ENCODE measurements around the gene TAF4B. TPM values are rescaled to one million over a fixed set of nuclear protein-coding genes. Genes with fewer than 3 reads are reported as not detected.

TAF4B gene
- total and polyA plus RNA-seq, 12 donors: 0.73 to 1.8 (median 1.5) TPM

DNA sequence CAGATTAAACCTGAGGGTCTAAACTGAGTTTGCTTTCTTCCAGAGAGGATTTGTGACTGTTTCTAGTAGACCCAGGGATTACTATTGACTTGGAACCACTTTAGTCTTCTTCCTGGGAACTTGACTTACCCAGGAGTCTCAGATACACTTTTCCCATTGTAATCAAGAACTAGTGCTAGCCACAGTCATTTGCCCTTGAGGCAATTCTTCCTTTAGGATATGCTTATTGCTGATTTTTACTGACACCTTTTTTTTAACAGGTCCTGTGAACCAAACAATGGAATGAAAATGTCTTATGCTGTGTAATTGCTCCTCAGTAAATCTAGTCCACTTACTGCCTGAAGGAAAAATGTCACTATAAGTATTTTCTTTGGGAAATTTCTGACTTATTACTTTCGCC lies 78.3 kb downstream of the TAF4B start:
- Histone ChIP-seq H3K4me1 (no peaks in the 10 kb centered on the region), H3K4me3 (no peak overlapping the region), H3K9me3 (no peaks in the 10 kb centered on the region), H3K36me3 (no peaks in the 10 kb centered on the region), H3K27me3 (no peaks in the 10 kb centered on the region), H3K27ac (no peak overlapping the region)
- TF ChIP-seq, protein P1, sequence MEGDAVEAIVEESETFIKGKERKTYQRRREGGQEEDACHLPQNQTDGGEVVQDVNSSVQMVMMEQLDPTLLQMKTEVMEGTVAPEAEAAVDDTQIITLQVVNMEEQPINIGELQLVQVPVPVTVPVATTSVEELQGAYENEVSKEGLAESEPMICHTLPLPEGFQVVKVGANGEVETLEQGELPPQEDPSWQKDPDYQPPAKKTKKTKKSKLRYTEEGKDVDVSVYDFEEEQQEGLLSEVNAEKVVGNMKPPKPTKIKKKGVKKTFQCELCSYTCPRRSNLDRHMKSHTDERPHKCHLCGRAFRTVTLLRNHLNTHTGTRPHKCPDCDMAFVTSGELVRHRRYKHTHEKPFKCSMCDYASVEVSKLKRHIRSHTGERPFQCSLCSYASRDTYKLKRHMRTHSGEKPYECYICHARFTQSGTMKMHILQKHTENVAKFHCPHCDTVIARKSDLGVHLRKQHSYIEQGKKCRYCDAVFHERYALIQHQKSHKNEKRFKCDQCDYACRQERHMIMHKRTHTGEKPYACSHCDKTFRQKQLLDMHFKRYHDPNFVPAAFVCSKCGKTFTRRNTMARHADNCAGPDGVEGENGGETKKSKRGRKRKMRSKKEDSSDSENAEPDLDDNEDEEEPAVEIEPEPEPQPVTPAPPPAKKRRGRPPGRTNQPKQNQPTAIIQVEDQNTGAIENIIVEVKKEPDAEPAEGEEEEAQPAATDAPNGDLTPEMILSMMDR (IDR thresholded peaks at IDR 0.05): no peak
- WGBS, 2 donors: 96 to 98% methylated on average over 1 of the region's 1 CpG
- no peak for ATAC-seq
- intact Hi-C loops (cut with DNase I): loop anchor here in 3 of 10 donors (10.0 kb wide), 3 partner anchors 350 to 500 kb away; no protein-coding TSS in a partner anchor
- DNase-seq: no peak

DNA sequence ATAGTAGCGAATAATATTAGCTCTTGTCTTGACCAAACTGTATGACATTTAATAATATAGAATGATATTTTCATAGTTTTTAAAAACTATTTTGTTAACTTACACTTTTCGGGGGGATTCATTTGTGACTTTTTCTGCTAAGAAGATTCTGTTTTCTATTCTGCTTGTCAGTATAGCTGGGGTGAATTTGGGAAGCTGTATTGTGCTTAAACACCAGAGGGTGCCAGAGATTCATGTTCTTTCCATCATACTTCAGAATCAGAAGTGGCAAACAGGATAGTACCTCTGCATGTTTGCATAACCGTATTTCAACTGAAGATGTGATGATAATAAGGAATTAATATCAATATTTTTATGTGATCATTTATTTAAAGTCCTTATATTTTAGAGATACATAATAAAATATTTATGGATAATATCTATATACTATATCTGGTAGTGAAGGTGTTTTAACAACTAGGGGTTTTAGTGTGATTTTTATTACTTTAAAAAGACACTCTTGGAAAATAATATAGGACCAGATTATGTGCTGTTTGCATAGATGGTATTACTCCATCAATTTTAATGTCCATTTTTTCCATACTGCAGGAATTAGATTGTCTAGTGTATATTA lies 81.0 kb downstream of the TAF4B start:
- Histone ChIP-seq H3K9me3 (no peaks in the 10 kb centered on the region), H3K36me3 (no peaks in the 10 kb centered on the region), H3K27me3 (no peaks in the 10 kb centered on the region), H3K4me3 (no peak overlapping the region), H3K27ac (no peak overlapping the region), H3K4me1 (no peaks in the 10 kb centered on the region)
- intact Hi-C loops (cut with DNase I): loop anchor here in 3 of 10 donors (10.0 kb wide), 3 partner anchors 348 to 498 kb away; no protein-coding TSS in a partner anchor
- ATAC-seq: no peak
- TF ChIP-seq, protein P1 (IDR thresholded peaks at IDR 0.05): peak; percentile 25 to 72 (median 60)
- peak in 1 of 2 donors; percentile 8 for DNase-seq
- WGBS, 2 donors: 45% methylated on average over 3 of the region's 3 CpGs

DNA sequence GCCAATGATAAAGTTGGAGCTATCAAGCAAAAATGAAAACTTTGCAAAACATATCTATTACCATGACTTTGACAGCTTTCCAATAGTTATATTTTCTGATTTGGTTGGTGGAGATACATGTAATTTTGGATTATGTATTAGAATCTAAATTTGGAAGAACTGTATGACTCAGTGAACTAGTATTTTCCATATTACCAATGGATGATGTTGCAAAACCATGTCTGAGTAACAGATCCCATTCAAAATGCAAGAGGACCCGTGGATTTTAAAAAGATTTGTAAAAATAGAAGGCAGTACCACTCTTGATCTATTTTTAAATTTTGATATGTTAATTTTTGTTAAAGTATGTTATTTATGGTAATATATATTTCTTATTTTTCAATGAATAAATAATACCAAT lies 83.0 kb downstream of the TAF4B start:
- 73 to 78% methylated on average over 1 of the region's 1 CpG for WGBS, 2 donors
- no peak overlapping the region for H3K4me3 ChIP-seq
- DNase-seq: no peak
- H3K27me3 ChIP-seq: no peaks in the 10 kb centered on the region
- no peak for ATAC-seq
- intact Hi-C loops (cut with DNase I): loop anchor here in 3 of 10 donors (10.0 kb wide), 3 partner anchors 346 to 496 kb away; no protein-coding TSS in a partner anchor
- no peaks in the 10 kb centered on the region for H3K4me1 ChIP-seq
- H3K36me3 ChIP-seq: no peaks in the 10 kb centered on the region
- no peaks in the 10 kb centered on the region for H3K9me3 ChIP-seq
- no peak overlapping the region for H3K27ac ChIP-seq
- TF ChIP-seq, protein P1 (IDR thresholded peaks at IDR 0.05): no peak

DNA sequence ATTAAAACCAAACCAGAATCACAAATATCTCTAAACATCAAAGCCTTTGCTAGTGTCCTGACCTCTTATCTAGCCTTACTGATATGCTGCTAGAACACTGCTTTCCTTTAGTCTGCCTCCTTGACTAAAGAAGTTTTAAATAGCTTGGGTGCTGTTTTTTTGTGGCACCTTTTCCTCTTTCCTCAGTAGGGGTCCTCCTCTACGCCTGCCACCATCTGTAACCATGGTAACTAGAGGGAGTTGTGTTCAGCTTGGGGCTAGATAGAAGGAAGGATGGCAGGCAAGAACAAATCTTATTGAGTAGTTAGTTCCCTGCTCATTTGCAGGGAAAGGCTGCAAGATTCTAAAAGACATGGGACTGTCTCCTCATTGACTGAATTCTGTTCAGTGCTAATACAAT lies 86.0 kb downstream of the TAF4B start:
- no peaks in the 10 kb centered on the region for H3K27me3 ChIP-seq
- TF ChIP-seq, protein P1 (IDR thresholded peaks at IDR 0.05): no peak
- H3K9me3 ChIP-seq: no peaks in the 10 kb centered on the region
- H3K27ac ChIP-seq: no peak overlapping the region
- no peaks in the 10 kb centered on the region for H3K36me3 ChIP-seq
- DNase-seq (no peak), ATAC-seq (no peak)
- no peaks in the 10 kb centered on the region for H3K4me1 ChIP-seq
- 86% methylated on average over 1 of the region's 1 CpG for WGBS, 2 donors
- intact Hi-C loops (cut with DNase I): no loop called here
- H3K4me3 ChIP-seq: no peak overlapping the region

All from heart right ventricle (tissue), 16 donors.